Spleen (tissue), 11 donors: Measurements from ENCODE around the gene NR3C1. TPM values are rescaled to one million over a fixed set of nuclear protein-coding genes. Genes with fewer than 3 reads are reported as not detected.

Experiments
- DNase-seq: peaks from one replicate; pipeline ENCODE4 v3.0.0-alpha.2; 2020
- H3K27ac ChIP-seq, 8 donors: fragments of 200-600 bp; sonication (generic) in 7 of 8; 1 replicate in 4 of 8; 2 replicates in 4 of 8; pipeline versions ENCODE4 v1.5.0 to v1.8.0; 2016 to 2021; ENCODE audit warnings: inconsistent platforms in 4 of 8, mild to moderate bottlenecking in 4 of 8, moderate library complexity in 1 of 8
- H3K27me3 ChIP-seq, 7 donors: fragments of 200-600 bp; sonication (generic) in 6 of 7; replicated peaks in 1 of 7; 1 replicate in 4 of 7; 2 replicates in 3 of 7; pipeline versions ENCODE4 v1.5.0 to v1.8.0; 2016 to 2021; ENCODE audit warnings: inconsistent platforms in 3 of 7, mild to moderate bottlenecking in 1 of 7
- H3K36me3 ChIP-seq, 6 donors: fragments of 200-600 bp; sonication (generic) in 5 of 6; 1 replicate in 4 of 6; 2 replicates in 2 of 6; pipeline versions ENCODE4 v1.5.0 to v1.8.0; 2016 to 2021; ENCODE audit warnings: inconsistent platforms in 2 of 6
- H3K4me1 ChIP-seq, 6 donors: fragments of 200-600 bp; sonication (generic) in 5 of 6; 1 replicate in 3 of 6; 2 replicates in 3 of 6; pipeline versions ENCODE4 v1.5.0 to v1.8.0; 2016 to 2021; ENCODE audit warnings: inconsistent platforms in 3 of 6
- H3K4me3 ChIP-seq, 8 donors: fragments of 200-600 bp; sonication (generic) in 7 of 8; 1 replicate in 4 of 8; 2 replicates in 4 of 8; pipeline versions ENCODE4 v1.5.0 to v1.8.0; 2016 to 2021; ENCODE audit warnings: inconsistent platforms in 4 of 8, mild to moderate bottlenecking in 4 of 8, moderate library complexity in 2 of 8
- H3K9me3 ChIP-seq, 8 donors: fragments of 200-600 bp; sonication (generic) in 7 of 8; 1 replicate in 4 of 8; 2 replicates in 4 of 8; pipeline versions ENCODE4 v1.5.0 to v1.8.0; 2016 to 2021; ENCODE audit warnings: inconsistent platforms in 4 of 8
- POLR2A ChIP-seq, 3 donors: fragments of 450-650 bp; IDR thresholded peaks; one replicate each; pipeline ENCODE4 v1.5.1; 2017; ENCODE audit warnings: antibody characterized with exemption in 3 of 3, mild to moderate bottlenecking in 1 of 3
- POLR2AphosphoS5 ChIP-seq, 3 donors: sonication (generic); formaldehyde crosslinking; IDR thresholded peaks; one replicate each; pipeline ENCODE4 v1.5.1; 2017; ENCODE audit warnings: antibody characterized with exemption in 3 of 3
- WGBS, 5 donors: extraction: QIAGEN DNeasy Blood & Tissue Kit in 3 of 5; methylation state at CpG; one replicate each; pipeline versions ENCODE4 v1.1.5 to v1.1.7; 2013 to 2018; 5-methylcytosine and 5-hydroxymethylcytosine counted together
- intact Hi-C: fragments of 100-400 bp; cut with DNase I; formaldehyde crosslinking; loops from one replicate; pipeline ENCODE4 v1.15.0; 2023; ENCODE audit warnings: low total_unique reads
- polyA plus RNA-seq, 3 donors: library from polyadenylated mRNA; stranded (reverse); fragments of 200-250 nt; gene quantifications; one replicate each; pipeline ENCODE4 v1.2.1, GENCODE V29; 2013
- total RNA-seq, 7 donors: library from RNA; depleted of rRNA in 3 of 7; stranded (reverse); fragments of >200 nt in 3 of 7; fragmentation: NEBNext Ultra II Directional in 4 of 7; extraction: Animal tissue kit (Norgen Biotek cat#: 25700) in 4 of 7; gene quantifications; one replicate each; pipeline versions ENCODE4 v1.1.0 to v1.2.1, GENCODE V29; 2016 to 2021
- TF ChIP-seq, protein P1 (sequence below), 11 experiments: fragments of 200-600 bp in 7 of 11; fragments of 450-650 bp in 4 of 11; sonication (generic) in 4 of 11; IDR thresholded peaks in 8 of 11; conservative IDR thresholded peaks in 3 of 11; 1 replicate in 7 of 11; 2 replicates in 4 of 11; pipeline versions ENCODE4 v1.4.0 to v1.8.0; 2016 to 2021; ENCODE audit warnings: antibody characterized with exemption in 11 of 11, inconsistent platforms in 4 of 11, mild to moderate bottlenecking in 1 of 11
- donor health status: healthy with polysubstance abuse.
- donor health status: DM: no; HTN: no; CAD: no; lungs with moderate emphysema.
- donor health status: DM: no; HTN: no; CAD: no.
- donor health status: Bipolar disorder and iron deficiency.
- donor health status: healthy.
- donor health status: DM: no; HTN: no; CAD: no.
- donor health status: DM: yes; HTN: yes; CAD: no.

Gene NR3C1
- total and polyA plus RNA-seq, 10 donors, result 18.2 to 97.8 (median 71.2) TPM

DNA sequence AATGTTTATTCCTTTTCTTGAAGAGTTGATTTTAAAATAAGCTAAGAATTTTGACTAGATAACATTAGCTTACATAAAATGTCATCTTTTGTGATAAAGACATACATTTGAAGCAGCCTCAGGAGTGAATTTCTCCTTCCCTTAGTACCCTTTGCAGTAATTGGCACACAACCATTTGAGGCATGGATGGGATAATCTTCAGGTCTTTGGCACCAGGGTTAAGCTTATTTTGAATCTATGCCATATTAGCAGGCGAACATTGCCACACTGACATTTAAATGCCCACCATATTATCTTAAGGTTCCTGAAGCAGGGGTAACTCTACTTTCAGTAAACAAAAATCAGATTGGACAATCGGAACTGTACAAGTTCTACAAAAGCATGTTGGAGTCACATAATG lies 126.0 kb downstream of the NR3C1 start:
- TF ChIP-seq POLR2A (IDR thresholded peaks at IDR 0.05), result no peak
- intact Hi-C loops, result no loop called here
- H3K27ac ChIP-seq, result no peak overlapping the region
- H3K4me3 ChIP-seq, result no peak overlapping the region
- WGBS, 5 donors, result 96 to 100% (median 97%) methylated on average over 2 of the region's 2 CpGs
- H3K4me1 ChIP-seq, result peaks cover 0 to 18% (median 0%) of the 10 kb centered on the region in 6 donors
- no peaks in the 10 kb centered on the region for H3K27me3 ChIP-seq
- no peaks in the 10 kb centered on the region for H3K9me3 ChIP-seq
- peaks cover 0 to 55% (median 18%) of the 10 kb centered on the region in 6 donors for H3K36me3 ChIP-seq
- no peak for DNase-seq

DNA sequence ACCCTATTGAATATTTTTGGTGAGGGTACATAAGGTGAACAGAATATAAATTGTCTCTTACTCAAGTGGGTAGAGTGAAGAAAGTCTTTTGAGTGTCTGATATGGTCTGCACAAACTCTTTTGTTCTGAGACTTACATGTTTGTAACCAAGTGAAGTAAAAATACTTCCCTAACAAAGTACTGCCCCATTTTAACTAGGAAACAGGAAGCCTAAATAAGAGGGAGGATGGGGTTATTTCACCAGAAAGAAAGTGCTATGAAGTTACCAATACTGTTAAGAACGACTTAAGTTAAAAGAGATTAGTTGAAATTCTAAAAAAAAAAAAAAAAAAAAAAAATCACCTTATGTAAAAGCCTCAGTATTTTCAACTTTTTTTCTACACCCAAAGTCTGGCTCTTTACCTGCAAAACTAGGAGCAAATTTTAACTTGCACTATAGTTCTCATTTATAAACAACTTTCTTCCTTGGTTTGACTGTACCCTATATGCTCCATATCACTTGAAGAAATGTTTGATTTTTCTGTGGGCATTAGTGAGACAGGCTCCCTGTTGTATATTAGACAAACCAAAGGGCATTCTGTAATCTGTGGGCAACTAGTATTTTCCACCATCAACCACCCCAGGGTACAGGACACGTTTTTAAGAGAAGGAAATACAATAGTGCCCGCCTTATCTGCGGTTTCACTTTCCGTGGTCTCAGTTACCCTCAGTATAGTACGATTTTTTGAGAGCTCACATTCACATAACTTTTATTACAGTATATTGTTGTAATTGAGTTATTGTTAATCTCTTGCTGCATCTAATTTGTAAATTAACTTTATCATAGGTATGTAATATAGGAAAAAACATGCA lies 127.7 kb downstream of the NR3C1 start:
- intact Hi-C loops, result no loop called here
- TF ChIP-seq, protein P1, sequence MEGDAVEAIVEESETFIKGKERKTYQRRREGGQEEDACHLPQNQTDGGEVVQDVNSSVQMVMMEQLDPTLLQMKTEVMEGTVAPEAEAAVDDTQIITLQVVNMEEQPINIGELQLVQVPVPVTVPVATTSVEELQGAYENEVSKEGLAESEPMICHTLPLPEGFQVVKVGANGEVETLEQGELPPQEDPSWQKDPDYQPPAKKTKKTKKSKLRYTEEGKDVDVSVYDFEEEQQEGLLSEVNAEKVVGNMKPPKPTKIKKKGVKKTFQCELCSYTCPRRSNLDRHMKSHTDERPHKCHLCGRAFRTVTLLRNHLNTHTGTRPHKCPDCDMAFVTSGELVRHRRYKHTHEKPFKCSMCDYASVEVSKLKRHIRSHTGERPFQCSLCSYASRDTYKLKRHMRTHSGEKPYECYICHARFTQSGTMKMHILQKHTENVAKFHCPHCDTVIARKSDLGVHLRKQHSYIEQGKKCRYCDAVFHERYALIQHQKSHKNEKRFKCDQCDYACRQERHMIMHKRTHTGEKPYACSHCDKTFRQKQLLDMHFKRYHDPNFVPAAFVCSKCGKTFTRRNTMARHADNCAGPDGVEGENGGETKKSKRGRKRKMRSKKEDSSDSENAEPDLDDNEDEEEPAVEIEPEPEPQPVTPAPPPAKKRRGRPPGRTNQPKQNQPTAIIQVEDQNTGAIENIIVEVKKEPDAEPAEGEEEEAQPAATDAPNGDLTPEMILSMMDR (IDR thresholded peaks at IDR 0.05 in 8 of 11, conservative IDR thresholded peaks at IDR 0.05 in 3 of 11), result no peak
- no peak for TF ChIP-seq POLR2AphosphoS5 (IDR thresholded peaks at IDR 0.05)
- no peak for TF ChIP-seq POLR2A (IDR thresholded peaks at IDR 0.05)
- no peak overlapping the region for H3K27ac ChIP-seq
- peaks cover 0 to 11% (median 0%) of the 10 kb centered on the region in 6 donors for H3K4me1 ChIP-seq
- no peaks in the 10 kb centered on the region for H3K27me3 ChIP-seq
- H3K36me3 ChIP-seq, result peaks cover 0 to 37% (median 7%) of the 10 kb centered on the region in 6 donors
- no peak for DNase-seq
- WGBS, 5 donors, result 53 to 71% (median 59%) methylated on average over 6 of the region's 6 CpGs
- H3K9me3 ChIP-seq, result no peaks in the 10 kb centered on the region
- H3K4me3 ChIP-seq, result no peak overlapping the region

DNA sequence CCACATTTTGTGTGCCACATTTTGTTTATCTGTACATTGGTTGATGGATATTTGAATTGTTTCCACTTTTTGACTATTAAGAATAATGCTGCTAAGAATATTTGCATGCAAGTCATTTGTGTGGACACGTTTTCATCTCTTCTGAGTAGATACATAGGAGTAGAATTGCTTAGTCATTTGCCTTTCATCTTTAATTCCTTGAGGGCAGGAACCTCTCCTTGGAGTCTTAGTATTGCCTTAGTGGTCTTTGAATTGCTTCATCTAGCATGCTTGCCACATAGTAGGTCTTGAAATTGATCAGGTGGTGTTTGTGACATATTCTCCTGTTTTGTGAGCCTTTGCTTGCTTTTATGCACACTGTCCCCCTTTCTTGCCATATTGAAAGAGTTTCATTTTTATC lies 128.5 kb downstream of the NR3C1 start:
- 62 to 87% (median 67%) methylated on average over 1 of the region's 1 CpG for WGBS, 5 donors
- Histone ChIP-seq H3K27ac (no peak overlapping the region), H3K4me1 (peaks cover 0 to 11% (median 0%) of the 10 kb centered on the region in 6 donors), H3K9me3 (peaks cover 0 to 7% (median 3%) of the 10 kb centered on the region in 8 donors), H3K36me3 (peaks cover 0 to 29% (median 3%) of the 10 kb centered on the region in 6 donors), H3K27me3 (no peaks in the 10 kb centered on the region), H3K4me3 (no peak overlapping the region)
- no peak for DNase-seq
- TF ChIP-seq, protein P1 (IDR thresholded peaks at IDR 0.05 in 8 of 11, conservative IDR thresholded peaks at IDR 0.05 in 3 of 11), result no peak
- TF ChIP-seq POLR2AphosphoS5 (IDR thresholded peaks at IDR 0.05) (no peak), POLR2A (IDR thresholded peaks at IDR 0.05) (no peak)
- intact Hi-C loops, result no loop called here

DNA sequence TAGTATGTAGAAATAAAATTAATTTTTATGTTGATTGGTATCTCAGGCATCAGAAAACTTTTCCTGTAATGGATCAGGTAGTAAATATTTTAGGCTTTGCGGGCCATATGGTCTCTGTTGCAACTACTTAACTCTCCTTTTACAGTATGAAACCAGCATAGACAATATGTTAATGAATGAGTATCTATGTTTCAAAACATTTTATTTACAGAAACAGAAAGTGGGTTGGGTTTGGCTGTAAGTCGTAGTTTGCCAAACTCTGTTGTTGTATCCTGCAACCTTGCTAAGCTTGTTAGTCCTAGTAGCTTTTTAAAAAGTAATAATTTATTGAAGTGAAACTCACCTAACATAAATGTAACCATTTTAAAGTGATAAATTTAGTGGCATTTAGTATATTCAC lies 132.1 kb downstream of the NR3C1 start:
- no peak overlapping the region for H3K27ac ChIP-seq
- H3K27me3 ChIP-seq, result no peaks in the 10 kb centered on the region
- DNase-seq, result no peak
- WGBS, 5 donors, result 85 to 93% (median 91%) methylated on average over 2 of the region's 2 CpGs
- peaks cover 0 to 5% (median 0%) of the 10 kb centered on the region in 6 donors for H3K36me3 ChIP-seq
- peaks cover 0 to 7% (median 0%) of the 10 kb centered on the region in 6 donors for H3K4me1 ChIP-seq
- intact Hi-C loops, result no loop called here
- H3K9me3 ChIP-seq, result peaks cover 0 to 42% (median 38%) of the 10 kb centered on the region in 8 donors
- H3K4me3 ChIP-seq, result no peak overlapping the region
- TF ChIP-seq POLR2A (IDR thresholded peaks at IDR 0.05) (no peak), POLR2AphosphoS5 (IDR thresholded peaks at IDR 0.05) (no peak)
- TF ChIP-seq, protein P1 (IDR thresholded peaks at IDR 0.05 in 8 of 11, conservative IDR thresholded peaks at IDR 0.05 in 3 of 11), result no peak
